ENCODE results near the gene CORO2A. TPM values are rescaled to one million over a fixed set of nuclear protein-coding genes. Genes with fewer than 3 reads are reported as not detected.

Gene CORO2A
- total RNA-seq, 1 experiment from 2014 or later = 19.8 TPM

GRCh38 chr9:98191671-98192502 lies 550 bp downstream of the CORO2A start:
- peak overlapping the region; percentile 84 for H2AFZ ChIP-seq
- no peak for TF ChIP-seq EZH2 (IDR thresholded peaks at IDR 0.05; ENCODE audit: low read depth)
- TF ChIP-seq, protein P1, sequence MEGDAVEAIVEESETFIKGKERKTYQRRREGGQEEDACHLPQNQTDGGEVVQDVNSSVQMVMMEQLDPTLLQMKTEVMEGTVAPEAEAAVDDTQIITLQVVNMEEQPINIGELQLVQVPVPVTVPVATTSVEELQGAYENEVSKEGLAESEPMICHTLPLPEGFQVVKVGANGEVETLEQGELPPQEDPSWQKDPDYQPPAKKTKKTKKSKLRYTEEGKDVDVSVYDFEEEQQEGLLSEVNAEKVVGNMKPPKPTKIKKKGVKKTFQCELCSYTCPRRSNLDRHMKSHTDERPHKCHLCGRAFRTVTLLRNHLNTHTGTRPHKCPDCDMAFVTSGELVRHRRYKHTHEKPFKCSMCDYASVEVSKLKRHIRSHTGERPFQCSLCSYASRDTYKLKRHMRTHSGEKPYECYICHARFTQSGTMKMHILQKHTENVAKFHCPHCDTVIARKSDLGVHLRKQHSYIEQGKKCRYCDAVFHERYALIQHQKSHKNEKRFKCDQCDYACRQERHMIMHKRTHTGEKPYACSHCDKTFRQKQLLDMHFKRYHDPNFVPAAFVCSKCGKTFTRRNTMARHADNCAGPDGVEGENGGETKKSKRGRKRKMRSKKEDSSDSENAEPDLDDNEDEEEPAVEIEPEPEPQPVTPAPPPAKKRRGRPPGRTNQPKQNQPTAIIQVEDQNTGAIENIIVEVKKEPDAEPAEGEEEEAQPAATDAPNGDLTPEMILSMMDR (conservative IDR thresholded peaks at IDR 0.05) = no peak
- H3K27me3 ChIP-seq (ENCODE audit: insufficient read depth, low read depth) = no peaks in the 10 kb centered on the region
- intact Hi-C loops (cut with micrococcal nuclease; ENCODE audit: unreplicated experiment) = loop anchor here (1.0 to 5.0 kb wide), 5 partner anchors 46 to 270 kb away; partner anchors contain the start of genes ANP32B and TRMO
- H3K9me2 ChIP-seq (ENCODE audit: insufficient read depth) = no peaks in the 10 kb centered on the region
- H3K4me3 ChIP-seq = peak overlapping the region; percentile 63
- peak overlapping the region; percentile 81 for H3K4me2 ChIP-seq
- CTCF ChIA-PET = interaction anchor here (1.0 to 1.6 kb wide), 2 partner anchors 71 to 73 kb away, joined by 3 to 5 read pairs; partner anchors contain the start of gene TRIM14
- no peaks in the 10 kb centered on the region for H4K20me1 ChIP-seq (ENCODE audit: insufficient read depth)
- H3K79me2 ChIP-seq (ENCODE audit: low read depth) = 0 out of 2 replicates have a peak, but pooled peaks cover 5% of the 10 kb centered on the region
- no peaks in the 10 kb centered on the region for H3K9me3 ChIP-seq (ENCODE audit: insufficient read depth, low read depth)
- no TSS peak for BruUV-seq (replicated peaks)
- H3K36me3 ChIP-seq (ENCODE audit: low read depth) = no peaks in the 10 kb centered on the region
- peaks cover 13% of the 10 kb centered on the region; the same call in 1 of the 2 replicates for H3F3A ChIP-seq (ENCODE audit: insufficient read depth, low read depth)
- peak in 1 of 2 experiments; percentile 59 for DNase-seq
- H3K27ac ChIP-seq = no peak overlapping the region
- H3K4me1 ChIP-seq (replicated peaks; ENCODE audit: insufficient read depth) = peaks cover 16% of the 10 kb centered on the region
- POLR2A ChIA-PET (ENCODE audit: unreplicated experiment) = interaction anchor here (0.6 to 1.2 kb wide), 5 partner anchors 27 to 477 kb away, joined by 3 to 8 read pairs (median 3); partner anchors contain the start of gene TRIM14

GRCh38 chr9:98191181-98191608 lies 1.2 kb downstream of the CORO2A start:
- Histone ChIP-seq H4K20me1 (ENCODE audit: insufficient read depth) (no peaks in the 10 kb centered on the region), H2AFZ (no peak overlapping the region), H3K4me3 (peak overlapping the region; percentile 63; the same call in 1 of the 2 replicates), H3K9me2 (ENCODE audit: insufficient read depth) (no peaks in the 10 kb centered on the region), H3K27ac (no peak overlapping the region), H3K4me1 (replicated peaks; ENCODE audit: insufficient read depth) (peaks cover 16% of the 10 kb centered on the region), H3K9me3 (ENCODE audit: insufficient read depth, low read depth) (no peaks in the 10 kb centered on the region), H3K79me2 (ENCODE audit: low read depth) (0 out of 2 replicates have a peak, but pooled peaks cover 5% of the 10 kb centered on the region), H3K27me3 (ENCODE audit: insufficient read depth, low read depth) (no peaks in the 10 kb centered on the region), H3K36me3 (ENCODE audit: low read depth) (no peaks in the 10 kb centered on the region), H3K4me2 (peak overlapping the region; percentile 81), H3F3A (ENCODE audit: insufficient read depth, low read depth) (peaks cover 13% of the 10 kb centered on the region; the same call in 1 of the 2 replicates)
- TF ChIP-seq, protein P1 (conservative IDR thresholded peaks at IDR 0.05) = no peak
- TF ChIP-seq EZH2 (IDR thresholded peaks at IDR 0.05; ENCODE audit: low read depth) = no peak
- BruUV-seq (replicated peaks) = no TSS peak
- POLR2A ChIA-PET (ENCODE audit: unreplicated experiment) = no interaction called here
- no peak for DNase-seq
- intact Hi-C loops (cut with micrococcal nuclease; ENCODE audit: unreplicated experiment) = loop anchor here (5.0 kb wide), 1 partner anchor 269 kb away; the partner anchor contains the start of gene TRMO
- CTCF ChIA-PET = interaction anchor here (0.5 to 0.7 kb wide), 2 partner anchors 33 to 77 kb away, joined by 5 to 15 read pairs; no protein-coding TSS in a partner anchor

- Histone ChIP-seq H3K4me3 (no peak overlapping the region), H3K9me3 (ENCODE audit: insufficient read depth, low read depth) (no peaks in the 10 kb centered on the region), H3K4me1 (replicated peaks; ENCODE audit: insufficient read depth) (peaks cover 16% of the 10 kb centered on the region), H3K27ac (no peak overlapping the region), H3K9me2 (ENCODE audit: insufficient read depth) (no peaks in the 10 kb centered on the region), H3K27me3 (ENCODE audit: insufficient read depth, low read depth) (no peaks in the 10 kb centered on the region), H3F3A (ENCODE audit: insufficient read depth, low read depth) (peaks cover 13% of the 10 kb centered on the region; the same call in 1 of the 2 replicates), H3K36me3 (ENCODE audit: low read depth) (no peaks in the 10 kb centered on the region), H3K4me2 (no peak overlapping the region), H3K79me2 (ENCODE audit: low read depth) (0 out of 2 replicates have a peak, but pooled peaks cover 5% of the 10 kb centered on the region), H2AFZ (no peak overlapping the region), H4K20me1 (ENCODE audit: insufficient read depth) (no peaks in the 10 kb centered on the region)
- intact Hi-C loops (cut with micrococcal nuclease; ENCODE audit: unreplicated experiment) = loop anchor here (5.0 kb wide), 1 partner anchor 268 kb away; the partner anchor contains the start of gene TRMO
- no peak for DNase-seq
- ChIA-PET CTCF (interaction anchor here (0.5 to 0.7 kb wide), 2 partner anchors 33 to 77 kb away, joined by 5 to 15 read pairs; no protein-coding TSS in a partner anchor), POLR2A (ENCODE audit: unreplicated experiment) (no interaction called here)
- TF ChIP-seq, protein P1 (conservative IDR thresholded peaks at IDR 0.05) = no peak
- no peak for TF ChIP-seq EZH2 (IDR thresholded peaks at IDR 0.05; ENCODE audit: low read depth)
- TSS peak; percentile 8 for BruUV-seq (replicated peaks)
Measured at GRCh38 chr9:98190757-98191105, 1.7 kb downstream of the CORO2A start.
